Transverse colon (tissue), 4 donors: ENCODE measurements around the gene RSRC1. TPM values are rescaled to one million over a fixed set of nuclear protein-coding genes. Genes with fewer than 3 reads are reported as not detected.

Experiments used
- DNase-seq: peaks from one replicate; pipeline ENCODE4 v3.0.0-alpha.2; 2019
- H3K27ac ChIP-seq, 4 donors: fragments of 200-600 bp; sonication (generic); 2 replicates each; pipeline ENCODE4 v1.5.1; 2016 to 2018; ENCODE audit warnings: inconsistent platforms in 4 of 4
- H3K27me3 ChIP-seq: fragments of 200-600 bp; sonication (generic); 2 replicates; pipeline ENCODE4 v1.5.1; 2017; ENCODE audit warnings: inconsistent platforms
- H3K36me3 ChIP-seq, 4 donors: fragments of 200-600 bp; sonication (generic); 2 replicates each; pipeline ENCODE4 v1.5.1; 2017 to 2019; ENCODE audit warnings: inconsistent platforms in 4 of 4
- H3K4me1 ChIP-seq, 4 donors: fragments of 200-600 bp; sonication (generic); 2 replicates each; pipeline ENCODE4 v1.5.1; 2017 to 2020; ENCODE audit warnings: inconsistent platforms in 4 of 4
- H3K4me3 ChIP-seq, 4 donors: fragments of 200-600 bp; sonication (generic); 1 replicate in 1 of 4; 2 replicates in 3 of 4; pipeline versions ENCODE4 v1.5.1 to v1.6.1; 2017 to 2019; ENCODE audit warnings: inconsistent platforms in 4 of 4
- H3K9me3 ChIP-seq, 2 donors: fragments of 200-600 bp; sonication (generic); 2 replicates each; pipeline ENCODE4 v1.5.1; 2017 to 2019; ENCODE audit warnings: inconsistent platforms in 2 of 2
- CTCF ChIP-seq, 5 experiments: fragments of 200-600 bp in 3 of 5; fragments of 450-650 bp in 2 of 5; sonication (generic) in 3 of 5; IDR thresholded peaks; 1 replicate in 2 of 5; 2 replicates in 3 of 5; pipeline ENCODE4 v1.5.1; 2016 to 2017; ENCODE audit warnings: antibody characterized with exemption in 5 of 5, inconsistent platforms in 3 of 5, mild to moderate bottlenecking in 2 of 5, moderate library complexity in 1 of 5
- EP300 ChIP-seq: sonication (generic); formaldehyde crosslinking; IDR thresholded peaks from one replicate; pipeline ENCODE4 v1.6.1; 2017; ENCODE audit warnings: antibody characterized with exemption, low read depth
- POLR2A ChIP-seq: fragments of 450-650 bp; IDR thresholded peaks from one replicate; pipeline ENCODE4 v1.6.1; 2016; ENCODE audit warnings: antibody characterized with exemption, mild to moderate bottlenecking, moderate library complexity
- POLR2AphosphoS5 ChIP-seq, 3 donors: sonication (generic); formaldehyde crosslinking; IDR thresholded peaks; one replicate each; pipeline ENCODE4 v1.6.1; 2016; ENCODE audit warnings: antibody characterized with exemption in 3 of 3
- WGBS, 2 donors: methylation state at CpG; one replicate each; pipeline ENCODE4 v1.1.5; 2018; ENCODE audit warnings: low coverage in 1 of 2; 5-methylcytosine and 5-hydroxymethylcytosine counted together
- in situ Hi-C, 4 donors: fragments of 200-750 bp; cut with MboI; loops; one replicate each; pipeline versions ENCODE4 v1.15.0 to v1.15.1; 2017; ENCODE audit warnings: low sequenced_read_pairs in 3 of 4, low pct_ligation_motif_present in 1 of 4, low pct_unique_long_range_greater_than_20kb in 1 of 4
- intact Hi-C: fragments of 100-400 bp; cut with DNase I; formaldehyde crosslinking; loops from one replicate; pipeline ENCODE4 v1.15.1; 2023; ENCODE audit warnings: low total_unique reads
- total RNA-seq, 4 donors: library from RNA; depleted of rRNA; stranded (reverse); fragments of >200 nt; gene quantifications; one replicate each; pipeline ENCODE4 v1.1.0, GENCODE V29; 2016

The RSRC1 gene
- total RNA-seq, 4 donors from 2014 or later: 5.6 to 65.1 (median 37.1) TPM

DNA sequence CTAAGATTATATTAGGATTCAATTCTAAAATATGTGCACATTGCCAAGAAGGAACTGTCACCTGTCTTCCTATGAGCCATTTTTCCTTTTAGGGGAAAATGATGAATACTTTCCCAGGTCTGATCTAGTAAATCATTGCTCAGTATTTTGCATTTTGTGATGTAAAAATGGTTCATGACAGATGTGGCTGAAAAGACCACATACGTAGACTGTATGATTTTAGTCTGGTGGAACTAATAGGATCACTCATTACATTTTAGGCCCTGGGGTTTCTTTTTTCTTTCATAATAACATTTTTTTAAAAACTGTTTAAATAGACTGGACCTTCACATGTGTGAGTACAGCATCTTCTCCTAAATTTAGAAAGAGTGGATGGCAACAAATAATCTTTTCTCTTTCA is 259.4 kb downstream of the RSRC1 start:
- Histone ChIP-seq H3K9me3 (peaks cover 0 to 3% of the 10 kb centered on the region in 2 donors), H3K27ac (no peak overlapping the region), H3K4me3 (no peak overlapping the region), H3K4me1 (no peaks in the 10 kb centered on the region), H3K27me3 (no peaks in the 10 kb centered on the region), H3K36me3 (no peaks in the 10 kb centered on the region)
- no peak for DNase-seq
- no peak for TF ChIP-seq CTCF (IDR thresholded peaks at IDR 0.05)
- no peak for TF ChIP-seq POLR2A
- WGBS, 2 donors: 83 to 100% methylated on average over 1 of the region's 1 CpG
- in situ Hi-C loops: no loop called here
- intact Hi-C loops: no loop called here

DNA sequence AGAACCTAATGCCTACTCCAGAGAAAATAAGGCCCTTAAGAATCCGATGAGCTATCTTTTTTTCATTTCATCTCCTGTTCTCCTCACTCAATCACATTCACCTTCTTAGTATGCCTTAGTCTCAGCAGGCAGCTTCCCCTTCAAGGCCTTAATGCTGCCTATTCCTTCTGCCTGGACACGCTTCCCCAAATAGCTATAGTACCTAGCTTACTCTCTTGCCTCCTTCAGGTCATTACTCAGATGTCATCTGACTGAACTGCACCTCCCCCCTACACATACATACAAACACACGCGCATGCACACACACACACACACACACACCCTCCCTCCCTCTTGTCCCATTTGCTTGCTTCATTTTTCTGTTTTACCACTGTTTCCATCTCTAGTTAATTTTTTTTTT is 269.6 kb downstream of the RSRC1 start:
- TF ChIP-seq POLR2AphosphoS5 (IDR thresholded peaks at IDR 0.05): no peak
- TF ChIP-seq POLR2A: no peak
- TF ChIP-seq CTCF (IDR thresholded peaks at IDR 0.05): no peak
- TF ChIP-seq EP300: no peak
- in situ Hi-C loops: no loop called here
- WGBS, 2 donors: 63 to 85% methylated on average over 1 to 4 of the region's 4 CpGs

DNA sequence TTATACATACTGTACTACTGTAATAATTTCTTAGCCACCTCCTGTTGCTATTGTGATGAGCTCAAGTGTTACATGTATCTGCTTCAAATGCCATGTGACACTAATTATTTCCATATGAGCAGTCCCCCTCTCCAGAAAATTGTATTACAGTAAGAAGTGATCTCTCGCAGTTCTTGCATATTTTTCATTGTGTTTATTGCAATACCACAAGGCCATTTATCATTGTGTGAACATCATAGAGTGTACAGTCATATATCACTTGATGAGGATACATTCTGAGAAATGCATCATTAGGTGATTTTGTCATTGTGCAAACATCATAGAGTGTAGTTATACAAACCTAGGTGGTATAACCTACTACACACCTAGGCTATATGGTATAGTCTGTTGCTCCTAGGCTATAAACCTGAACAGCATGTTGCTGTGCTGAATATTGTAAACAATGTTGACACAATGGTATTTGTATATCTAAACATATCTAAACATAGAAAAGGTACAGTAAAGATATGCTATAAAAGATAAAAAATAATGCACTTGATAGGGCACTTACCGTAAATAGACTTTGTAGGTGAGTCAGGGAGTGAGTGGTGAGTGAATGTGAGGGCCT is 271.5 kb downstream of the RSRC1 start:
- no peak overlapping the region for H3K27ac ChIP-seq
- intact Hi-C loops (no loop called here), in situ Hi-C loops (no loop called here)
- DNase-seq: no peak
- 55 to 85% methylated on average over 2 of the region's 2 CpGs for WGBS, 2 donors
- H3K9me3 ChIP-seq: no peaks in the 10 kb centered on the region
- H3K36me3 ChIP-seq: no peaks in the 10 kb centered on the region
- no peak for TF ChIP-seq POLR2AphosphoS5 (IDR thresholded peaks at IDR 0.05)
- no peak for TF ChIP-seq EP300
- TF ChIP-seq POLR2A: no peak
- no peak for TF ChIP-seq CTCF (IDR thresholded peaks at IDR 0.05)
- H3K27me3 ChIP-seq: no peaks in the 10 kb centered on the region
- no peak overlapping the region for H3K4me3 ChIP-seq
- H3K4me1 ChIP-seq: no peaks in the 10 kb centered on the region

More for the DNA sequence above, 269.6 kb downstream of the RSRC1 start:
- Histone ChIP-seq H3K9me3 (no peaks in the 10 kb centered on the region), H3K36me3 (no peaks in the 10 kb centered on the region), H3K27ac (no peak overlapping the region), H3K27me3 (no peaks in the 10 kb centered on the region), H3K4me3 (no peak overlapping the region), H3K4me1 (no peaks in the 10 kb centered on the region)
- no peak for DNase-seq
- intact Hi-C loops: no loop called here

GRCh38 chr3:158382479-158382878 is 272.6 kb downstream of the RSRC1 start:
- in situ Hi-C loops: no loop called here
- no peak for DNase-seq
- no peaks in the 10 kb centered on the region for H3K36me3 ChIP-seq
- no peak for TF ChIP-seq EP300
- TF ChIP-seq POLR2A: no peak
- no peak for TF ChIP-seq CTCF (IDR thresholded peaks at IDR 0.05)
- TF ChIP-seq POLR2AphosphoS5 (IDR thresholded peaks at IDR 0.05): no peak
- intact Hi-C loops: no loop called here
- 52 to 71% methylated on average over 2 of the region's 2 CpGs for WGBS, 2 donors
- H3K27me3 ChIP-seq: no peaks in the 10 kb centered on the region
- H3K4me3 ChIP-seq: no peak overlapping the region
- no peaks in the 10 kb centered on the region for H3K9me3 ChIP-seq
- H3K27ac ChIP-seq: no peak overlapping the region
- no peaks in the 10 kb centered on the region for H3K4me1 ChIP-seq
